Forelimb muscle (tissue), 1 donor: ENCODE data around the gene RYR1. TPM values are rescaled to one million over a fixed set of nuclear protein-coding genes. Genes with fewer than 3 reads are reported as not detected.
"Not testable (repeated sequence)": the region's sequence is repeated elsewhere in the genome, so short reads cannot be mapped to it uniquely, and the experiment has no call there.

Experiments used
- DNase-seq: peaks from one replicate; pipeline ENCODE4 v3.0.0-alpha.2; 2013; ENCODE audit warnings: low read depth
- polyA plus RNA-seq: library from polyadenylated mRNA; unstranded; fragments of 120-200 nt; gene quantifications from one replicate; pipeline ENCODE4 v1.2.1, GENCODE V29; 2013; ENCODE audit not compliant: insufficient read length

Gene RYR1
- polyA plus RNA-seq, 1 donor, result 572 TPM

DNA sequence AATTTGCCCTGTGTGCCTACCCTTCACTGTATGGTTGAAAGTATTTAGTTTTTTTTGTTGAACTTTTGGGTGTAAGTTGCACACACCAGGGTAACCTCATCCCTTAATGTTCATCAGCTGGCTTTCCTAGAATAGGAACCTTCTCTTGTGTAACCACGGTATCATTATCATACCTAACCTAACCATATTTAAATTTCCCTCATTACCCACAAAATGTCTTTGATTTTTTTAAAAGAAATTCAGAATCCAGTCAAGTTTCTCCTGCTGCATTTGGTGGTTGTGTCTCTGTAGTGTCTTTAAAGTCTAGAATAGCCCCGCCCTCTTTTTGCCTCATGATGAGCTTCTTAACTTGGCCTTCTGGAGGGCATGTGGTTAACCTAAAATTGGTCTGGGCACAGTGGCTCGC is 80.3 kb downstream of the RYR1 start:
- DNase-seq, result no peak

DNA sequence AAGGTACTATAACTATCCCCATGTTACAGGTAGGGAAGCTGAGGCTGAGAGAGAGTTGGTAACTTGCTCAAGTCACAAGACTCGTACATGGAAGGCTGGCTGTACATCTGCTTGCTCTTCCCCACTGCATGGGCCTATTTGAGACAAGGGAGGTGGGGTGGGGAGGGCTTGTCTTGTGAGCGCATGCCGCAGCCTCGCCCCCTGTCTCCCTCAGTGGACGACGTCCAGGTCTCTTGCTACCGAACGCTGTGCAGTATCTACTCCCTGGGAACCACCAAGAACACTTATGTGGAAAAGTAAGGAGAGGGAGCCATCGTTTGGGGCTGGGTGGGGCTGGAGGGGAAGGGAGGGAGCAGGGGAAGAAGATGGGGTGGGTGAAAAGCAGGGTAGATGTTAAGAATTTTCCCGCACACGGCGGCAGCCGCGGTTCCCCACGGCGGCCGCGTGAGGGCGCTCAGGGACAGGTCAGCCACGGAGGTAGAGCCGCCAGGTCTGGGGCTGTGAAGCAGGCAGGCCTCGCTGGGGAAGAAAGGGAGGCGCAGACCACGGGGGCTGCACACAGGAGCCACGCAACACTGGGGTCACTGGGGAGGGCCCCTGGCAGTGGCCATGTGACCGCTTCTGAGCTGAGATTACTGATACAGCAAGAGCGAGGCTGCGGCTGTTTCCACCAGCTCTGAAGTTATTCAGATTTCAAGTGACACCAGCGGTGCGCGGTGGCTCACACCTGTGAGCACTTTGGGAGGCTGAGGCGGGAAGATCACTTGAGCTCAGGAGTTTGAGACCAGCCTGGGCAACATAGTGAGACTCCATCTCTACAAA is 81.5 kb downstream of the RYR1 start:
- no peak for DNase-seq

DNA sequence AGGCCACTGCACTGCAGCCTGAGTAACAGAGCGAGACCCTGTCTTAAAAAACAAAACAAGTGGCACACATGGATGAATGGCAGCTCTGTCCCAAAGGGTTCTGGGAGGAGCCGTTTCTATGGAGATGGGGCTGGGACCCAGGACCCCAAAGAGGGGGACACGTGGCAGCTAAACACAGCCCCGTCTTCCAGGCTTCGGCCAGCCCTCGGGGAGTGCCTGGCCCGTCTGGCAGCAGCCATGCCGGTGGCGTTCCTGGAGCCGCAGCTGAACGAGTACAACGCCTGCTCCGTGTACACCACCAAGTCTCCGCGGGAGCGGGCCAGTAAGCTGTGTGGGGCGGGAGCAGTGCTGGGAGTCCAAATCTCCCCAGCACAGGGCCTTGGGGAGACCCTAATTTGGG is 82.4 kb downstream of the RYR1 start:
- no peak for DNase-seq

DNA sequence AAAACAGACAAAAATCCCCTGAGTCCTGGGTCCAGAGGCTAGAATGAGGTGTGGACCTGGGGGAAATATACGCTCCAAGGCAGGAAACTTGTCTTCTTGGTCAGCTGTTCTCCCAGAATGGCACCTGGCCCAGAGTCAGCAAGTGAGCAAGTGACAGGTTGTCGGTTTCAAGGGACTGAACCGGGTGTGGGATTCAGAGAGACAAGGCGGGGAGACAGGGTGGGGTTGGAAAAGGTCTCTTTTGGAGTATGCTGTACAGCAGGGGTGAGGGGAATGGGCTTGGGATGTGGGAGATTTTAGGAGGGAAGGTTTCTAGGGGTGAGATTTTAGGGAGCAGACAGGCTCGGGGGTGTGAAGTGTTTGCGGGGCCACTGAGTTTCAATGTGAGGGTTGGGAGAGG is 83.3 kb downstream of the RYR1 start:
- no peak for DNase-seq

DNA sequence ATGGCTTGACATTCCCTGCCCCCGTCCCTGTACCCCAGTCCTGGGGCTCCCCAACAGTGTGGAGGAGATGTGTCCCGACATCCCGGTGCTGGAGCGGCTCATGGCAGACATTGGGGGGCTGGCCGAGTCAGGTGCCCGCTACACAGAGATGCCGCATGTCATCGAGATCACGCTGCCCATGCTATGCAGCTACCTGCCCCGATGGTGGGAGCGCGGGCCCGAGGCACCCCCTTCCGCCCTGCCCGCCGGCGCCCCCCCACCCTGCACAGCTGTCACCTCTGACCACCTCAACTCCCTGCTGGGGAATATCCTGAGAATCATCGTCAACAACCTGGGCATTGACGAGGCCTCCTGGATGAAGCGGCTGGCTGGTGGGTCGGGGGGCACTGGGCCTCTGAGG is 83.8 kb downstream of the RYR1 start:
- no peak for DNase-seq

DNA sequence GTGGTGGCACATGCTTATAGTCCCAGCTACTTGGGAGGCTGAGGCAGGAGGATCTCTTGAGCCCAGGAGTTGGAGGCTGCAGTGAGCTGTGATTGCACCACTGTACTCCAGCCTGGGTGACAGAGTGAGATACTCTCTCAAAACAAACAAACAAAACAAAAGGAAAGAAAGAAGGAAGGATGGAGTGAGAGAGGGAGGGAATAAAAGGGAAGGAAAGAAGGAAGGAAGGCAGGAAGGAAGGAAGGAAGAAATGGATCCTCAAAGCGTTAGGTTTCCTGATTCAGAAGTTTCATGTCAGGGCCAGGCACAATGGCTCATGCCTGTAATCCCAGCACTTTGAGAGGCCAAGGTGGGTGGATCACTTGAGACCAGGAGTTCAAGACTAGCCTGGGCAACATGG is 84.5 kb downstream of the RYR1 start:
- not testable (repeated sequence) for DNase-seq

DNA sequence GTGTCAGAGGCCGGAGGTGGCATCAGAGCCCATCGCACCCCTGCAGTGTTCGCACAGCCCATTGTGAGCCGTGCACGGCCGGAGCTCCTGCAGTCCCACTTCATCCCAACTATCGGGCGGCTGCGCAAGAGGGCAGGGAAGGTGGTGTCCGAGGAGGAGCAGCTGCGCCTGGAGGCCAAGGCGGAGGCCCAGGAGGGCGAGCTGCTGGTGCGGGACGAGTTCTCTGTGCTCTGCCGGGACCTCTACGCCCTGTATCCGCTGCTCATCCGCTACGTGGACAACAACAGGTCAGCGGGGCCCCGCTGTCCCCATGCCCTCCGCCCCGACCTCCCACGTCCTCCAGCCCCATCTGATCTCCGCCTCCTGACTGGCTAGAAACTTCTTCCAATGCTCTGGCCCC is 85.7 kb downstream of the RYR1 start:
- DNase-seq, result no peak

DNA sequence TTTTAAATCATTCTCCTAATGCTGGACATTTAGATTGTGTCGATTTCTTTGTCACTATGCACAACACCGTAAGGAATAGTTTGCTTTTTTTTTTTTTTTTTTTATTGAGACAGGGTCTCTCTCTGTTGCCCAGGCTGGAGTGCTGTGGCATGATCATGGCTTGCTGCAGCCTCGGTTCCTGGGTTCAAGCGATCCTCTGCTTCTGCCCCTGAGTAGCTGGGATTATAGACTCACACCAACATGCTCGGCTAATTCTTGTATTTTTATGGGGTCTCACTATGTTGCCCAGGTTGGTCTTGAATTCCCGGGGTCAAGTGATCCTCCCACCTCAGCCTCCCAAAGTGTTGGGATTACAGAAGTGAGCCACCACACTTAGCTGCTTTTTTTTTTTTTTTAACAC is 86.5 kb downstream of the RYR1 start:
- DNase-seq, result no peak

DNA sequence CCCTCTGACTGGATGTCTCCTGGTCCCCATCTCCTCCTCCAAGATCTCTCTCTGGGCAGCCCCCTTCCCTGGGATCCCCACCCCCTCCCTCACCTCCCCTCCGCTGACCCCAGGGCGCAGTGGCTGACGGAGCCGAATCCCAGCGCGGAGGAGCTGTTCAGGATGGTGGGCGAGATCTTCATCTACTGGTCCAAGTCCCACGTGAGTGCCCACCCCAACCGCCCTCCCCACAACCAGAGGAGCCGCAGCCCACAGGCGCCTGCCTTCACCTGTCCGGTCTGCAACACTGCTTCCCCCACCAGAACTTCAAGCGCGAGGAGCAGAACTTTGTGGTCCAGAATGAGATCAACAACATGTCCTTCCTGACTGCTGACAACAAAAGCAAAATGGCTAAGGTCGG is 89.4 kb downstream of the RYR1 start:
- DNase-seq, result no peak

DNA sequence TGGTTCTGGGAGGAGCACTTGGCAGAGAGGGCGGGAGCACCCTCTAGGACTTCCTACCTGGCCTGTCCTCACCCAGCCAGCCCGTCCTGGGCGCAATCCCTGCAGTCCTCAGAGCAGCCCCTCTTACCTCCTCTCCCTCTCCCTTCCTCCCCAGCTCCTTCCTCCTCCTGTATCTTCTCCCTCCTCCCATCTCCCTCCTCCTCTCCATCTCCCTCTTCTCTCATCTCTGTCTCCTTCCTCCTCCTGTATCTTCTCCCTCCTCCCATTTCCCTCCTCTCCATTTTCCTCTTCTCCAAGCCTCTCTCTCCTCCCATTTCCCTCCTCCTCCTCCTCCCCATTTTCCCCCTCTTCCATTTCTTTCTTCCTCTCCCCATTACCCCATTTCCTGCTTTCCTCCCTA is 89.8 kb downstream of the RYR1 start:
- DNase-seq, result no peak

DNA sequence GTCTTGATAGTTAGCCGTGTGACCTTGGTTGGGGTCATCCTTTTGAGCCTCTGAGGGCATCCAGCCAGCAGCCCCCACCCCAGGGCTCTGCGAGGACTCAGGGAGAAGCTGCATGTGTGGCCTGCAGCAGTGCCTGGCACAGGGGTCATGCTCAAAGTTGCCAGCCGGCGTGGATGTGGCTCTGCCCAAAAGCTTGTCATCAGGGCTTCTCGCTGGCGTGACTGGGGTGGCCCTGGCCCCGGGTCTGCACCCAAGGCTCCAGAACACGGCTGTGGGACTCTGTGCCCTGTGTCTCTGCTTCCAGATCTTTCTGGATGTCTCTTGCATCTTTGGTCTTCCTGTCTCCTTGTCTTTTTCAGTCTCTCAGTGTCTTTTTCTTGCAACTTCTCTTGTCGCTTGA is 90.9 kb downstream of the RYR1 start:
- no peak for DNase-seq

DNA sequence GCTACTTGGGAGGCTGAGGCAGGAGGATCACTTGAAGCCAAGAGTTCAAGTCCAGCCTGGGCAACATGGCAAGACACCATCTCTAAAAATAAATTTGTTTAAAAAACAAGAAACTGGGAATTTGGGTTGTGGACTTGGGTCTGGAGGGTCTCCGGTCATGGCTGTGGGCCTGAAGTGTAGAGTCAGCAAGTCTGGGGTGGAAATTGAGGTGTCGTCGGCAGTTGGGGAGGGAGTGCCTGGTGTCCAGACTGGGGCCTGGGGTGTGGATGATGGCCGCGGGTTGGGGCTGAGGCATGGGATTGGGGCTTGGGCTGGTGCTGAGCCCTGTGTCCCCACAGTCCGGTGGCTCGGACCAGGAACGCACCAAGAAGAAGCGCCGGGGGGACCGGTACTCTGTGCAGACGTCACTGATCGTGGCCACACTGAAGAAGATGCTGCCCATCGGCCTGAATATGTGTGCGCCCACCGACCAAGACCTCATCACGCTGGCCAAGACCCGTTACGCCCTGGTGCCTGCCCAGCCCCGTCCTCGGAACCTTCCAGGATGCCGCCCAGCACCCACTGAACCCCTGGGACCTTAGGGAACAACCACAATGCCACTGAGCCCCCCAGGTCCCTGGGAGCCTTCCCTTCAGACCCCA is 91.6 kb downstream of the RYR1 start:
- no peak for DNase-seq

DNA sequence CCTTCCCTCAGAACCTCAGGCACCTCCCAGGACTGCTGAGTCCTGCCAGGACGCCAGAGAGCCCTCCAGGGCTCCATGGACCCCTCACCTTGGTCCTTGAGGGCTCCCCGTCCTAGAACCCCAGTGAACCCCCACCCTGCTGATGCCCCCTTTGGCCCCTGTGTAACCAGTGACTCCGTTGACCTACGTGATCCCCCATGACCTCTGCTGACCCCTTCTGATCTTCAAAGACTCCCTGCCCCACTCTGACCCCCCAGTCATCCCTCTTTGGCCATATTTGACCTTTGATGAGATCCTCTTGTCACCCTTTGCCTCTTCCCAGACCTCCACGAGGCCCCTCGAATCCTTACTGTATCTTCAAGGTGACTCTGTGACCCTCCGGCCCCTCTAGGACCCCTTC is 92.9 kb downstream of the RYR1 start:
- DNase-seq, result no peak

DNA sequence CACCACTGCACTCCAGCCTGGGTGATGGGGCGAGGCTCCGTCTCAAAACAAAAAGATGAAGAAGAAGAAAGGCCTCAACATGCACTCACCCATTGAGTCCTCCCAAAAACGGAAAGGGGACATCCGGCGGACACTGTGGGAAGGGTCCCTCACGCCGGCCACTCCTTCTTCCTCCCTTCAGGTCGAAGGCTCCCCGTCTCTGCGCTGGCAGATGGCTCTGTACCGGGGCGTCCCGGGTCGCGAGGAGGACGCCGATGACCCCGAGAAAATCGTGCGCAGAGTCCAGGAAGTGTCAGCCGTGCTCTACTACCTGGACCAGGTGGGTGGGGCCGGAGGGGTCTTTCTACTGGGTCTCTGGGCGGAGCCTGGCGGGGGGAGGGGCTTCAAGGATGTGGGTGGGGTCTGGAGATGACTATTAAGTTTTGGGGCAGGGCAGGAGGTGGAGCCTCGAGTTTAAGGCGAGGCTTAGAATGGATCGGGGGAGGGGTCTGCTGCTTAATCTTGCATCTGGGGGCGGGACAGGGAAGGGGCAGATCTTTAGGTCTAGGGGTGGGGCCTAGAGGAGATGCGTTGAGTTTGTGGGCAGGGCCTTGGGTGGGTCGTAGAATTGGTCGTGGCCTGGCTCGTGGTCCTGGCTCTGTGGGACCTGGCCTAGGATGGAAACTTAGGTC is 94.1 kb downstream of the RYR1 start:
- DNase-seq, result no peak

DNA sequence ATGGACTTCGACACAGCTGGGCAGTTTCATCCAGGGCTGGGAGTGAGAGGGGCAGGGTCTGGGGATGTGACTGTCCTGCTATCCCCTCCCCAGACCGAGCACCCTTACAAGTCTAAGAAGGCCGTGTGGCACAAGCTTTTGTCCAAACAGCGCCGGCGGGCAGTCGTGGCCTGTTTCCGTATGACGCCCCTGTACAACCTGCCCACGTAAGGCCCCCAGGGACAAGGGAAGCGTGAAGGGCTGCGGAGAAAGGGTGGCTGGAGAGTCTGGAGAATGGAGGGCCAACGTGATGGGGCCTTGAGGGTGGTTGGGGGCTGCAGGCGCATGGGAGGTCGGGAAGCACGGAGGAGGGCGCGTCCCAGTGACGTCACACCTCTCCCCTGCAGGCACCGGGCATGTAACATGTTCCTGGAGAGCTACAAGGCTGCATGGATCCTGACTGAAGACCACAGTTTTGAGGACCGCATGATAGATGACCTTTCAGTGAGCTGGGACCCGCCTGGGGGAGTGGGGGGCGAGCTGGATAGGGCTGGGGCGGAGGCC is 94.8 kb downstream of the RYR1 start:
- no peak for DNase-seq

DNA sequence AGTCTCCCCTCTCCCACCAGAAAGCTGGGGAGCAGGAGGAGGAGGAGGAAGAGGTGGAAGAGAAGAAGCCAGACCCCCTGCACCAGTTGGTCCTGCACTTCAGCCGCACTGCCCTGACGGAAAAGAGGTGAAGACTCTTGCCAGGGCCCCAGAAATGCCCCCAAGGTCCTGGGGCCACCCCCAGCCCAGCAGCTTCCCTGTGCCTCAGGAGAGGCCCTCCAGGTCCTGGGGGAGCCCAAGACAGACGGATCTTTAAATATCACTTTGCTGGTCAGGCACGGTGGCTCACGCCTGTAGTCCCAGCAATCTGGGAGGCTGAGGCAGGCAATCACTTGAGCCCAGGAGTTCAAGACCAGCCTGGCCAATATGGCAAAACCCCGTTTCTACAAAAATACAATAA is 95.4 kb downstream of the RYR1 start:
- no peak for DNase-seq

DNA sequence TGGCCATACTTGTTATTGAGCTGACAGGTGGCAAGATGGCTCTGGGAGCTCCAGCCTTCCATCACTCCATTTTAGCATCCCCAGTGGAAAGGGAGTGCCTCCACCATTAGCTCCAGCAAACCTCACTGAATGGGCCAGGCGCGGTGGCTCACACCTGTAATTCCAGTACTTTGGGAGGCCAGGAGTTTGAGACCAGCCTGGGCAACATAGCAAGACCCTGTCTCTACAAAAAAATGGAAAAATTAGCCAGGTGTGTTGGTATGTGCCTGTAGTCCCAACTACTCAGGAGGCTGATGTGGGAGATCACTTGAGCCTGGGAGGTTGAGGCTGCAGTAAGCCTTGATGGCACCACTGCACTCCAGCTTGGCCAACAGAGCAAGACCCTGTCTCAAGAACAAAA is 98.0 kb downstream of the RYR1 start:
- DNase-seq, result no peak

DNA sequence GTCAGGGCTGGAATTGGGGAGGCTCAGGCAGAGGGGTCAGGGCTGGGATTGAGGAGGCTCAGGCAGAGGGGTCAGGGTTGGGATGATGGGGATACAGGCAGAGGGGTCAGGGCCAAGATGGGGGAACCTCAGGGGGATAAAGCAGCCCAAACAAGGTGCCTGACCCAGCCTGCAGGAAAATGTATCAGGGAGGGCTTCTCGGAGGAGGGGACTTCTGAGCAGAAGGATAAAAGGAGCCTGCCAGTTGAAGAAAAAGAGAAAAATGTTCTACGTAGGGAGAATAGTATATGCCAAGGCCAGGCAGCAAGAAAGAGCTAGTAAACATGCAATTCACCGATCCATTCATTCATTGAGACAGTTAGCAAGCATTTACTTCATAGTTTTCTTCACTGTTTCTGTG is 99.4 kb downstream of the RYR1 start:
- no peak for DNase-seq

DNA sequence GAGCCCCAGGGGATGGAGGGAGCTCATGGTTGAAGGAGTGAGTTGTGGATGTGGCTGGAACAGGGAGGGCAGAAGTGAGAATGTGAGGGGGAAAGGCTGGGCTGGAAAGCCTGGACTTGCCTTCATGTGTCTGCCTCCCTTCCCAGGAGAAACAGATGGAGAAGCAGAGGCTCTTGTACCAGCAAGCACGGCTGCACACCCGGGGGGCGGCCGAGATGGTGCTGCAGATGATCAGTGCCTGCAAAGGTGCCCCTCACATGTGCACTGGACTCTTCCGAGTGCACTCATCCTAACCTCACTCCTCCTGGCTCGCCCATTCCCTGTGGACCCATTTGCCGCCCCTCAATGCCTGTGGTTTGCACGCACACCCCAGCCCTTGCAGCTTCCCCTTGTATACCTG is 101.1 kb downstream of the RYR1 start:
- DNase-seq, result no peak

DNA sequence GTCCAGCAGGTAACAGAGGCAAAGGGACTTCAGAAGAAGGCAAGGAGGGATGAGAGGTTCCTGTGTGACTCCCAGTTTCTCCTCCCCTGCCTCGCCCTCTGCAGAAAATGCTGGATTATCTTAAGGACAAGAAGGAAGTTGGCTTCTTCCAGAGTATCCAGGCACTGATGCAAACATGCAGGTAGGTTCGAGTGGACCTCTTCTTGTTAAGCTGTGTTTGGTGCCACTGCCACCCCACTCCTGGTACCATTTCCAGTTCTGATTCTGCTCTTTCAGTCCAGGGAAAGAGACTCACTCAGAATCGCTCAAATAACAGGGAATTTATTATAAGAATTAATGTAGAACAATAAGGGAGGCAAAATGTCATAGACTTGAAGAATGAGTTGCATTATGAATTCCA is 101.7 kb downstream of the RYR1 start:
- no peak for DNase-seq

DNA sequence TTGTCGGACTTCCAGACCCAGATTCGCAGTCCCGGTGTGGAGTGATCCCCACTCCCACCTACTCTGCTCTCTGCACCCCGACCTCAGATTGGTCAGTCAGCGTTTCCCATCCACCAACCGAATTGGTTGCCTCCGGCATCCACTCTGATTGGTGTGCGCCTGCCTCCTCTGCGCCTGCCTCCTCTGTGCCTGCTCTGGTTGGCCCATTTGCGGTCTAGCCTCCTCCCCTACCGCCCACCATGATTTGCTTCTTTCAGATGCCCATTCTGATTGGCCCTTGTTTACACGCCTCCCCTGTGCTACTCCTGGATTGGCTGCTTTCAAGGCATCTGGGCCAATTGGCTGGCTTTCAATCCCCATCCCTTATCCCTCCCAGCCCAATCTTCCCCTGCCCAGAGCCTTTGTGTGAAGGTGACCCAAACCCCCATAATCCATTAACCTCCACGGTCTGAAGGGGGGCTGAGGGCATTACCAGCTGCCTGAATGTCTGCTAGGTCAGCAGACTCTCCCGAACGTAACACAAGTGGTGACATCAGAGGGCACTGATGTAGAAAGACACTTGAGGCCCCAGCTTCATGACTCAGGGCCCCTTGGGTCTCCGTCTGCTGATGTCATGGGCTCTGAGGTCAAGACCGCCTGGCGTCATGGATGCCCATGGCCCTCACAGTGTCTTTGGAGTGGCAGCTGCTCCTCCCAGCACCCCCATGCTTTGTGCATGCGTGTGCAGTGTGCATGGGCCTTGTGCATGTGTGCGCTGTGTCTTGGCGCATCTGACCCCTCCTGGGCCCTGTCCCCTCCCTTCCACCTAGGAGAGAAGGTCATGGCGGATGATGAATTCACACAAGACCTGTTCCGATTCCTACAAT is 103.8 kb downstream of the RYR1 start:
- DNase-seq, result no peak

DNA sequence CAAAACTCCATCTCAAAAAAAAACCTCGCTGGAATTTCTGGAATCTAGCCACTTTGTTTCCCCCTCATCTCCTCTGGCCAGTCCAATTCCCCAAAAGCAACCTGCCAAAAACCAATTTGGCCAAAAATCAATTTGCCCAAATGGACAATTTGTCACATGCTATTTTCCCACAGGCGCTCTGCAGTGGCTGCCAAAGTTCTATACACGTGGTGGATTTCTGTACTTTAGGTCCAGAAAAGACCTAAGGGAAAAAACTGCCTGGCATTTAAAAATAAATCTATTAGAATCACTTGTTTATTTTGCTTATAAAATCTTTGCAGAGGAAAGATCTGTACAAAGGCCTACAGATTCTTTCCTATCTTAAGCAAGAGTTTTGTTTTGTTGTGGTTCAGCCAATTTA is 104.9 kb downstream of the RYR1 start:
- peak; percentile 16 for DNase-seq
